Brain microvascular endothelial cell (primary cell): ENCODE data around the gene SNCA.

ENCODE experiments used
- DNase-seq: peaks from one replicate; pipeline ENCODE4 v3.0.0-alpha.2; 2020
- H3K27ac ChIP-seq: fragments of 250-450 bp; sonication (Bioruptor Pico); 2 replicates; pipeline ENCODE4 v1.5.1; 2020; ENCODE audit warnings: mild to moderate bottlenecking, moderate library complexity
- H3K27me3 ChIP-seq: fragments of 250-450 bp; sonication (Bioruptor Pico); replicated peaks from 2 replicates; pipeline ENCODE4 v1.5.1; 2020; ENCODE audit warnings: mild to moderate bottlenecking
- H3K36me3 ChIP-seq: fragments of 250-450 bp; sonication (Bioruptor Pico); replicated peaks from 2 replicates; pipeline ENCODE4 v1.5.1; 2020; ENCODE audit warnings: mild to moderate bottlenecking
- H3K4me3 ChIP-seq: 2 replicates; pipeline ENCODE4 v1.5.1; 2011; ENCODE audit warnings: low read depth, mild to moderate bottlenecking, control low read depth, low read length, moderate library complexity
- CTCF ChIP-seq: IDR thresholded peaks from 2 replicates; pipeline ENCODE4 v1.5.1; 2011; ENCODE audit warnings: low read depth, mild to moderate bottlenecking, moderate library complexity, low read length, control low read depth, inconsistent platforms; ENCODE audit errors: missing control alignments
- in situ Hi-C: cut with HindIII; loops from 2 replicates; pipeline ENCODE4 v1.10.0; 2017; ENCODE audit warnings: low sequenced_read_pairs, low pct_ligation_motif_present

SNCA gene

GRCh38 chr4:89829470-89830138 lies 7.4 kb downstream of the SNCA start:
- in situ Hi-C loops: no loop called here
- no peak overlapping the region for H3K27ac ChIP-seq
- H3K36me3 ChIP-seq: no peaks in the 10 kb centered on the region
- no peak overlapping the region for H3K4me3 ChIP-seq
- H3K27me3 ChIP-seq: no peaks in the 10 kb centered on the region
- no peak for TF ChIP-seq CTCF
- no peak for DNase-seq

GRCh38 chr4:89823416-89823815 lies 13.5 kb downstream of the SNCA start:
- TF ChIP-seq CTCF: no peak
- H3K36me3 ChIP-seq: no peaks in the 10 kb centered on the region
- H3K27ac ChIP-seq: no peak overlapping the region
- in situ Hi-C loops: no loop called here
- DNase-seq: peak; percentile 27
- H3K27me3 ChIP-seq: no peaks in the 10 kb centered on the region
- H3K4me3 ChIP-seq: no peak overlapping the region

- no peak overlapping the region for H3K4me3 ChIP-seq
- H3K36me3 ChIP-seq: no peaks in the 10 kb centered on the region
- H3K27ac ChIP-seq: no peak overlapping the region
- TF ChIP-seq CTCF: no peak
- in situ Hi-C loops: no loop called here
- no peaks in the 10 kb centered on the region for H3K27me3 ChIP-seq
- no peak for DNase-seq
Observed at GRCh38 chr4:89821612-89822011, 15.3 kb downstream of the SNCA start.

GRCh38 chr4:89820010-89820409 lies 17.0 kb downstream of the SNCA start:
- Histone ChIP-seq H3K4me3 (no peak overlapping the region), H3K36me3 (no peaks in the 10 kb centered on the region), H3K27ac (no peak overlapping the region), H3K27me3 (no peaks in the 10 kb centered on the region)
- DNase-seq: no peak
- TF ChIP-seq CTCF: no peak
- in situ Hi-C loops: no loop called here

- Histone ChIP-seq H3K4me3 (no peak overlapping the region), H3K27ac (no peak overlapping the region), H3K36me3 (no peaks in the 10 kb centered on the region), H3K27me3 (no peaks in the 10 kb centered on the region)
- no peak for TF ChIP-seq CTCF
- DNase-seq: no peak
- in situ Hi-C loops: no loop called here
Observed at GRCh38 chr4:89814362-89814761, 22.6 kb downstream of the SNCA start.

DNA sequence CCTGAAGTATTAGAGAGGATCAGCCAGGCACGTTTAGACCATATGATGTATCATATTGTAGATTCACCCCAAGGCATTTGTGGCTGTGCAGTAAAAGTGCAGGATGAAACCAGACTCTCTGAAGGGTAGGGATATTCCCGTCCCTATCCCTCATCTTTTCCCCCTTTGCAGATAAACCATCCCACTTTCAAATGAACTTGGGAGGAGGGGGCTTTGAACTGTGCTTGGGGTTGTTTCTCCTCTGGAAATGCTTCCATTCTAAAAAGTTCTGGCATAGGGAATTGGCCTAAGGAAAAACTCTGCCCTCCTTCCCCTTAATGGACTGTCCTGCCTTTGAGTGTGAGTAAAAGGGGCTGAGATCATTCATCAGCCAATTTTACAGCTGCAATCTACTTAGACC lies 23.8 kb downstream of the SNCA start:
- no peaks in the 10 kb centered on the region for H3K36me3 ChIP-seq
- H3K4me3 ChIP-seq: no peak overlapping the region
- H3K27me3 ChIP-seq: no peaks in the 10 kb centered on the region
- in situ Hi-C loops: no loop called here
- no peak for DNase-seq
- H3K27ac ChIP-seq: no peak overlapping the region
- no peak for TF ChIP-seq CTCF
